C4-2B (cell line): ENCODE results near the gene EZH1.

Source experiments
- H3K27ac ChIP-seq: fragments of 450-650 bp; 2 replicates; pipeline ENCODE4 v1.5.1; 2017
- ZFX ChIP-seq: fragments of 450-650 bp; IDR thresholded peaks from 2 replicates; pipeline ENCODE4 v1.6.1; 2017
- TF ChIP-seq, protein P1 (sequence below): fragments of 450-650 bp; conservative IDR thresholded peaks from 2 replicates; pipeline ENCODE4 v1.5.1; 2017; ENCODE audit warnings: mild to moderate bottlenecking

Gene EZH1

DNA sequence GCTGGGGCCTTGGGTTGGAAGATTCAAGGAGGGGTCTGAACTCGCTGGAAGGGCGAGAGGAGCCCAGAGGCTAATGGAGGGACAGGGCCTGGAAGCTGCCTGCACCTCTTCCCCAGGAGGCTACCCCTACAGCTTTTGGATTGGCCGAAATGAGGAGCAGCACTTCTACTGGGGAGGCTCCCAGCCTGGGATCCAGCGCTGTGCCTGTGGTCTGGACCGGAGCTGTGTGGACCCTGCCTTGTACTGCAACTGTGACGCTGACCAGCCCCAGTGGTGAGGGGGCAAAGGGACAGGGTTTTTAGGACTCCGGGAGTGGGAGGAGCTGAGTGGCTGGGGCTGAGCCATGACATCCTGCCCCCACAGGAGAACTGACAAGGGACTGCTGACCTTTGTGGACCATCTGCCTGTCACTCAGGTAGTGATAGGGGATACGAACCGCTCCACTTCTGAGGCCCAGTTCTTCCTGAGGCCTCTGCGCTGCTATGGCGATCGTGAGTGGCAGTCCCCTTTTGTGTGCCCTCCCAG, 53.8 kb downstream of the EZH1 start:
- TF ChIP-seq, protein P1, sequence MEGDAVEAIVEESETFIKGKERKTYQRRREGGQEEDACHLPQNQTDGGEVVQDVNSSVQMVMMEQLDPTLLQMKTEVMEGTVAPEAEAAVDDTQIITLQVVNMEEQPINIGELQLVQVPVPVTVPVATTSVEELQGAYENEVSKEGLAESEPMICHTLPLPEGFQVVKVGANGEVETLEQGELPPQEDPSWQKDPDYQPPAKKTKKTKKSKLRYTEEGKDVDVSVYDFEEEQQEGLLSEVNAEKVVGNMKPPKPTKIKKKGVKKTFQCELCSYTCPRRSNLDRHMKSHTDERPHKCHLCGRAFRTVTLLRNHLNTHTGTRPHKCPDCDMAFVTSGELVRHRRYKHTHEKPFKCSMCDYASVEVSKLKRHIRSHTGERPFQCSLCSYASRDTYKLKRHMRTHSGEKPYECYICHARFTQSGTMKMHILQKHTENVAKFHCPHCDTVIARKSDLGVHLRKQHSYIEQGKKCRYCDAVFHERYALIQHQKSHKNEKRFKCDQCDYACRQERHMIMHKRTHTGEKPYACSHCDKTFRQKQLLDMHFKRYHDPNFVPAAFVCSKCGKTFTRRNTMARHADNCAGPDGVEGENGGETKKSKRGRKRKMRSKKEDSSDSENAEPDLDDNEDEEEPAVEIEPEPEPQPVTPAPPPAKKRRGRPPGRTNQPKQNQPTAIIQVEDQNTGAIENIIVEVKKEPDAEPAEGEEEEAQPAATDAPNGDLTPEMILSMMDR: no peak
- no peak for TF ChIP-seq ZFX
- no peak overlapping the region for H3K27ac ChIP-seq

DNA sequence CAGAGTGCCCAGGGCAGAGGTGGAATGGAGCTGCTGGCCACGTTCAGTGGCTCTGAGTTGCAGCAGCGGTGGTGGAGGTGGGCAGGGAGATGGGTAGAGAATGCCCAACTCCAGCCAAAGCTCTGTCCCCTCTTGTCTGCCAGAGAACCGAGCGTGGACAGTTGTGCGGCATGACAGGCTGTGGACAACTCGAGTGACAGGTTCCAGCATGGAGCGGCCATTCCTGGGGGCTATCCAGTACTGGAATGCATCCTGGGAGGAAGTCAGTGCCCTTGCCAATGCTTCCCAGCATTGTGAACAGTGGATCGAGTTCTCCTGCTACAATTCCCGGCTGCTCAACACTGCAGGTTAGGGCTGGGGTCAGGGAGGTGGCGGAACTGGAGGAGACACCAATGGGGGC, 54.2 kb downstream of the EZH1 start:
- no peak for TF ChIP-seq ZFX
- TF ChIP-seq, protein P1: no peak
- no peak overlapping the region for H3K27ac ChIP-seq

DNA sequence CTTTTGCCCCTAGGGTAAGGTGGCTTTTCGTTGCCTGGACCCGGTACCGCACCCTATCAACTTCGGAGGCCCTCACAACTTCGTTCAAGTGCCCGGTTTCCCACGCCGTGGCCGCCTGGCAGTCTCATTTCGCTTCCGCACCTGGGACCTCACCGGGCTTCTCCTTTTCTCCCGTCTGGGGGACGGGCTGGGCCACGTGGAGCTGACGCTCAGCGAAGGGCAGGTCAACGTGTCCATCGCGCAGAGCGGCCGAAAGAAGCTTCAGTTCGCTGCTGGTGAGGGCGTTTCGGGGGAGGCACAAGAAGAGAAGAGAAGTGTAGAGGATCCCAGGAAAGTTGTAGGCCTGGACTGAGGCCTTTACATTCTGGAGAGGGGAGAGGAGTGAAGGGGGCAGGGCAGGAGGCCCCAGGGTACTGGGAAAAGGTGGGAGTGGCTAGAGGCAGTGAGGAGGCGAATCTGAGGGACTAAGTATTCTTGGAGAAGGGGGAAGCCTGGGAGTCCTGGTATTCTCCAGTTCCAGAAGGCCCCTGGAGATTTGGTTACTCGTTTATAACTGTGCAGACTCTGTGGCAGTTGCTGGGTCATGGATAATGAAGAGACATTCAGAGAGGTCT, 57.0 kb downstream of the EZH1 start:
- no peak for TF ChIP-seq ZFX
- TF ChIP-seq, protein P1: no peak
- no peak overlapping the region for H3K27ac ChIP-seq

DNA sequence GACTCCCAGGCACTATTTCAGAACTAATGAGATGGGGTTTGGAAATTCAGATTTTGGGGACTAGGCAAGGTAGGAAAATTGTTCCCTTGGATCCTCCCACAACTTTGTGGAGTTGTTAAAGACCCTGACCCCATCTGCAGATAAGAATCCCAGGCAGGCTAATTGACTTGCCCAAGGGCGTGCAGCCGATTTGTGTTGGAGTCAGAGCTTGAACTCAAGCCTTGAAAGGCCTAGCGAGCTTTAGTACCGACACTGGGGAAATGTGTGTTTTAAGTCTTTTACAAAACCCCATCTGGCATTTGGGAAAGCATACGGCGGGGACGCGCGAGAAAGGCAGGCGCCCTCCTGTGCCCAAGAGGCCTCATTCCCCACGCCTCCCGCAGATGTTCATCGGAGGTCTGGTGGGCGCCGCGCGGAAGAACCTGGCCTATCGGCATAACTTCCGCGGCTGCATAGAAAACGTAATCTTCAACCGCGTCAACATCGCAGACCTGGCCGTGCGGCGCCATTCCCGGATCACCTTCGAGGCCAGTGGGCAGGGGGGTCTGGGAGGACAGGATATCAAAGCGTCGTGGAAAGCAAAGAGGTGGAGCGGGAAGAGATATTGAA, 58.2 kb downstream of the EZH1 start:
- no peak for TF ChIP-seq ZFX
- TF ChIP-seq, protein P1: no peak
- no peak overlapping the region for H3K27ac ChIP-seq

DNA sequence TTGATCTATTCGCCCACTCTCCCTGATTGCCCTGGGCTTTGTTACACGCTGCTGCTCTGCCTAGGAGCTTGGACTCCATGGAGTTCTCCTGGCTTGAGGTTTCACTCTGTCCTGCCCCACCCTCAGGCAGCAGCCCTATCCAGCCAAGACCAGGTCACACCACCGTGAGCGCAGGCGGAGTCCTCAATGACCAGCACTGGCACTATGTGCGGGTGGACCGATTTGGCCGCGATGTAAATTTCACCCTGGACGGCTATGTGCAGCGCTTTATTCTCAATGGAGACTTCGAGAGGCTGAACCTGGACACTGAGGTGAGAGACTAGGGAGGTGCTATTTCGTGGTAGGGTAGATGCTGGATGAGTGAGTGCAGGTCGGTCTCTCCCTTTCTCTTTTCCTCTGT, 59.0 kb downstream of the EZH1 start:
- no peak overlapping the region for H3K27ac ChIP-seq
- TF ChIP-seq, protein P1: no peak
- TF ChIP-seq ZFX: no peak

DNA sequence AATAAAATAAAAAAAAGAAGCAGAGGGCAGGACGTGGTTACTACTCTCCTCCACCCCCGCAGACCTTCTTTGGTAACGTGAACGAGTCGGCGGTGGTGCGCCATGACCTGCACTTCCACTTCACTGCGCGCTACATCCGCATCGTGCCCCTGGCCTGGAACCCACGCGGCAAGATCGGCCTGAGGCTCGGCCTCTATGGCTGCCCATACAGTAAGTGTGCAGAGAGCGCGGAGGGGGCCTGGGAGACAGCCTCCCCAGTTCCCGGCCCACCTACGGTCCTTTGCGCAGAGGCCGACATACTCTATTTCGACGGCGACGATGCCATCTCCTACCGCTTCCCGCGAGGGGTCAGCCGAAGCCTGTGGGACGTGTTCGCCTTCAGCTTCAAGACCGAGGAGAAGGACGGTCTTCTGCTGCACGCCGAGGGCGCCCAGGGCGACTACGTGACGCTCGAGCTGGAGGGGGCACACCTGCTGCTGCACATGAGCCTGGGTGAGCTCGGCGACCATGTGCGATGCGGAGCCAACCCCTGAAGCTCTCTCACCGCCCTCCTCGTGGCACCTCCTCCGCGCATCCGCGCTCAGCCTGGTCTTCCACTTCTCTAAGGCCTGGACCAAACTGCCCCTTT, 59.8 kb downstream of the EZH1 start:
- TF ChIP-seq, protein P1: no peak
- TF ChIP-seq ZFX: no peak

DNA sequence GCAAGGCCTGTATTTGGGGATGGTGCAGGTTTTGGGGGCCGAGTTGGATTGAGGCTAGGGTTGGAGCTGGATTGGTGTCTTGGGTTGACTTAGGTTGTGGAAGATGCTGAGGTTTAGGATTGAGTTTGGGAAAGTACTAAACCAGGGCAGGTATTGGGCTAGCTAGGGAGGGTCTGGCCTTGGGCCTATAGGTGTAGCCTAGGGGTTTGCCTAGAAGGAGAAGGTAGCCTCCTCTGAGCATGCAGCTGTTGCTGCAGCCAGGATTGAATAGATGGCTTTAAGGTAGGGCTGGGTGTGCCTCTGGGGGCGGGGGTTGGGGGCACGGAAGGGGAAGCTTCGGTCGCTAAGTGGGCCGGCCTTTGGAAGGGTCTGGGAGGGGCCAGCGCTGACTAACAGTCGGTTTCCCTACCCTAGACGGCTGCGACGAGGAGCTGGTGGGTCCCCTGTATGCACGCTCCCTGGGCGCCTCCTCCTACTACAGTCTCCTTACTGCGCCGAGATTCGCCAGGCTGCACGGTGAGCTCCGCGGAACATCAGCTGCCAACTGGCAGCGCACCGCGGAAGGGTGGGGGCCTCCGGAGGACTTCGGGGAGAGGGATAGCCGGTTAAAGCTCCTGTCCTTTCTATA, 61.3 kb downstream of the EZH1 start:
- H3K27ac ChIP-seq: no peak overlapping the region

More for the DNA sequence above, 59.8 kb downstream of the EZH1 start:
- no peak overlapping the region for H3K27ac ChIP-seq

More for the DNA sequence above, 61.3 kb downstream of the EZH1 start:
- TF ChIP-seq ZFX: no peak
